IPS-11a (cell line): Measurements from ENCODE around the gene SLC12A9.
A peak's percentile ranks its signal among the peaks of the same experiment; 100 is the strongest.

Experiments used
- H3K4me3 ChIP-seq: one replicate; pipeline ENCODE4 v1.5.1; 2013; ENCODE audit warnings: low read depth, low read length, control low read depth

SLC12A9 gene

GRCh38 chr7:100882201-100882600, 29.7 kb downstream of the SLC12A9 start:
- no peak overlapping the region for H3K4me3 ChIP-seq

GRCh38 chr7:100882785-100883526, 30.4 kb downstream of the SLC12A9 start:
- no peak overlapping the region for H3K4me3 ChIP-seq

DNA sequence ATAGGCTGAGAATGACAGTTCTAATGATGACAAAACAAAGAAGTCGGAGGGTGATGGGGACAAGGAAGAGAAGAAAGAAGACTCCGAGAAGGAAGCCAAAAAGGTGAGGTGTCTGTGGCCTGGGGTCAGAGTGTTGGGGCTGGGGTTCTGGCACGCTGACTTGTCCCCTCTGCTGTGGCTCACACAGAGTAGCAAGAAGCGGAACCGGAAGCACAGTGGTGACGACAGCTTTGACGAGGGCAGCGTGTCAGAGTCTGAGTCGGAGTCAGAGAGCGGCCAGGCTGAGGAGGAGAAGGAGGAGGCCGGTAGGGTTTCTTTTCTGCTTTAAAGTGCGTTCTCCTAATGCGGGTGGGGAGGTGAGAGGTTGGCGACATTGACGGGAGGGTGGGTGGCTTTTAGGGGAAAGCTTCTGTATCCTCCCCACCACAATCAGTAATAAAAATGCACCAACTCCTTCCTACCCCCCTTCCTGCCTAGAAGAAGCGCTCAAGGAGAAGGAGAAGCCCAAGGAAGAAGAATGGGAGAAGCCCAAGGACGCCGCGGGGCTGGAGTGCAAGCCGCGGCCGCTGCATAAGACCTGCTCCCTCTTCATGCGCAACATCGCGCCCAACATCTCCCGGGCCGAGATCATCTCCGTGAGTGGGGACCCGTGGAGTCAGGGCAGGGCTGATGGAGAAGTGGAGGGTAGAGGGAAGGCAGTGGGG, 32.4 kb downstream of the SLC12A9 start:
- H3K4me3 ChIP-seq: no peak overlapping the region

DNA sequence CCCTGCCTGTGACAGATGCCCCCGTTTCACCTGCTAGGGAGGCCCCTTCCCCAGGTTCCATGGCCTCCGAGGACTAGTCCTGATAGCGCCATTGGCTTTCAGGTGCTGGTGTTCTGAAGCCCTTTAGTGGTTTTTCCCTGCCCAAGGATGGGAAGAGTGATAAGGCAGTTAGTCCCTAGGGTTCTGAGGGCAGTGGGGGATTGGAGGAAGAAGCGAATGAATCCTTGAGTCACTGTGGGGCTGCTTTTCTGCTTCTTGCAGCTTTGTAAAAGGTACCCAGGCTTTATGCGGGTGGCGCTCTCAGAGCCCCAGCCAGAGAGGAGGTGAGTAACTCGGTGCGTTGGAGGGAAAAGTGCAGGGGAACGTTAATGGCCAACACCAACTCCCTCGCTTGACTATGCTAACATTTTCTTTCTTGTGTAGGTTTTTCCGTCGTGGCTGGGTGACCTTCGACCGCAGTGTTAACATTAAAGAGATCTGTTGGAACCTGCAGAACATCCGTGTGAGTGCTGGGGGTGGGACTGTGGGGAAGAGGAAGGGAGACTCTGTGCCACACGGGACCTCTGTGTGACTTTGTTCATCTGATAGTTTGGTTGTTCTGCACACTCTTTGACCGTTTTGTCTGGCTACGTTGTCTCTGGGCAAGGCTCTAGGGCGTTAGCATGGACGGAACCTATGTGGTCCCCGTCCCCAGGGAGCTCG, 33.1 kb downstream of the SLC12A9 start:
- H3K4me3 ChIP-seq: no peak overlapping the region

- no peak overlapping the region for H3K4me3 ChIP-seq
These were observed 33.8 kb downstream of the SLC12A9 start for GRCh38 chr7:100886142-100886935.

- H3K4me3 ChIP-seq: no peak overlapping the region
These were observed 34.5 kb downstream of the SLC12A9 start for GRCh38 chr7:100886936-100887515.

- no peak overlapping the region for H3K4me3 ChIP-seq
These were observed 35.2 kb downstream of the SLC12A9 start for GRCh38 chr7:100887516-100888290.

GRCh38 chr7:100888291-100888987, 35.9 kb downstream of the SLC12A9 start:
- peak overlapping the region; percentile 72 for H3K4me3 ChIP-seq

- peak within 1 kb of the TSS; percentile 72 for H3K4me3 ChIP-seq
These were observed 36.7 kb downstream of the SLC12A9 start, which contains the start of gene UFSP1 for GRCh38 chr7:100888988-100889750. UFSP1 (minus strand) TSS chr7:100889715; CDS start chr7:100889271, 444 bp downstream.

- H3K4me3 ChIP-seq: peak overlapping the region; percentile 53
These were observed 38.4 kb downstream of the SLC12A9 start for GRCh38 chr7:100890653-100891567.

- peak overlapping the region; percentile 53 for H3K4me3 ChIP-seq
These were observed 39.2 kb downstream of the SLC12A9 start for GRCh38 chr7:100891568-100892247.

- H3K4me3 ChIP-seq: no peak overlapping the region
These were observed 40.1 kb downstream of the SLC12A9 start for GRCh38 chr7:100892364-100893317.

DNA sequence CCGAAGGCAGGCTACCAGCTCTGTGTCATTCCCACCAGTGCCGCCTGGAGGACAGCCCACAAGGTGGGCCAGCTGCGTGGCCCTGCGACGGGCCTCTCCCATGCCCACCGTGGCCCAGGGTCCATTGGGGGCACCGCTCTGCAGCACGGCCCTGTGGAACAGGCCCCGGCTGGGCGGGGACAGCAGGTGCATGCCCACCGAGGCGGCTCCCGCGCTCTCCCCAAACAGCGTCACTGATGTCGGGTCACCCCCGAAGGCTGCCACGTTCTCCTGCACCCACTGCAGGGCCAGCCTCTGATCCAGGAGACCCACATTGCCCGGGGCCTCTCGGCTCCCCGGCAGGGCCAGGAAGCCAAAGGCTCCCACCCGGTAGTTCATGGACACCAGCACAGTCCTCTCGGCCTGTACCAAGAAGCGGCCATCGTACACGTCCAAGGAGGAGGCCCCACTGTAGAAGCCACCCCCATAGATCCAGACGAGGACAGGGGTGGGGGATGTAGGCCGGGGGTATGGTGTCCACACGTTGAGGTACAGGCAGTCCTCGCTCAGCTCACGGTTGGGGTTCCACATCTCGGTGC, 40.9 kb downstream of the SLC12A9 start:
- H3K4me3 ChIP-seq: no peak overlapping the region

DNA sequence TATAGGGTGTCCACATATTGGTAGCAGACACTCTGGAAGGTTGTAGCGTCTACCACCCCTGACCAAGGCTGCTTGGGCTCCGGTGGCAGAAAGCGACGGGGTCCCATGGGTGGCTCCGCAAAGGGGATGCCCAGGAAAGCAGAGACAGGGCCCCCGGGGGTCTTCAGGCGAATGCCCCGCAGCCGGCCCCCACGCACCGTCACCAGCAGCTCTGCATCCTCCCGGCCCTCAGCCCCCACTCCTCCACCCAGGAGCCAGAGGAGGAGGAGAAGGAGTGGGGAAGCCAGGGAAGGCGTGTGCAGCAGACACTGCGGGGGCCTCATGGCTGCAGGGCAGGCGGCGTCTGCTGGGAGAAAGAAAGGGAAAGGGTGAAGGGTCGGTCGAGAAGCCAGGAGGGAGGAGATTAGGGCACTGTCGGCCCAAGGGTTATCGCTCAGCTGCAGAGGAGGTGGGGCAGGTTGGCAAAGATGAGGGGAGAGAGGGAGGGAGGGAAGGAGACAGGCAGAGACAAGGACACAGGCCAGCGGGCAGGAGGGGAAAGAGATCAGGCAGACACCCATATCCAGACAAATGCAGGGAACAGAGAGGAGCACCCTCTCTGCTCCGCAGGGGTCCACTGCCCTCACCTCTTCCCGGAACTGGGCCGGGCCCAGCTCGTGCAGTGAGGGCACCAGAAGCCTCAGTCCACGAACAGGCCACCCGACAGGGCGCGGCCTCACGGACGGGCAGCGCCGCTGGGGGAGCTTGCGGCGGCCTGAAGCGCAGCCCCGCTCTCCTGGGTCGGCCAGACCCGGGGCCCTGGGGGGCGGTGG, 41.6 kb downstream of the SLC12A9 start:
- no peak overlapping the region for H3K4me3 ChIP-seq
